Measurements from ENCODE around the gene CADPS2.
A peak's percentile ranks its signal among the peaks of the same experiment; 100 is the strongest.

- TF ChIP-seq CTCF (conservative IDR thresholded peaks at IDR 0.05 in 1 of 2, IDR thresholded peaks at IDR 0.05 in 1 of 2; ENCODE audit: low read depth in 1 of 2, low read length in 2 of 2) (no peak), EZH2 (IDR thresholded peaks at IDR 0.05; ENCODE audit: low read length, missing control alignments) (peak; percentile 80)
Observed at GRCh38 chr7:122304319-122304975, 581.8 kb downstream of the CADPS2 start, which contains the start of gene FEZF1.
